ENCODE results near the gene MAP1B. TPM values are rescaled to one million over a fixed set of nuclear protein-coding genes. Genes with fewer than 3 reads are reported as not detected.

MAP1B gene
- total and polyA plus RNA-seq, 9 of the 15 experiments (the other 6 are each of a cell fraction or from before 2014, with no cell fraction given), result 5.2 to 66.1 (median 17.3) TPM

DNA sequence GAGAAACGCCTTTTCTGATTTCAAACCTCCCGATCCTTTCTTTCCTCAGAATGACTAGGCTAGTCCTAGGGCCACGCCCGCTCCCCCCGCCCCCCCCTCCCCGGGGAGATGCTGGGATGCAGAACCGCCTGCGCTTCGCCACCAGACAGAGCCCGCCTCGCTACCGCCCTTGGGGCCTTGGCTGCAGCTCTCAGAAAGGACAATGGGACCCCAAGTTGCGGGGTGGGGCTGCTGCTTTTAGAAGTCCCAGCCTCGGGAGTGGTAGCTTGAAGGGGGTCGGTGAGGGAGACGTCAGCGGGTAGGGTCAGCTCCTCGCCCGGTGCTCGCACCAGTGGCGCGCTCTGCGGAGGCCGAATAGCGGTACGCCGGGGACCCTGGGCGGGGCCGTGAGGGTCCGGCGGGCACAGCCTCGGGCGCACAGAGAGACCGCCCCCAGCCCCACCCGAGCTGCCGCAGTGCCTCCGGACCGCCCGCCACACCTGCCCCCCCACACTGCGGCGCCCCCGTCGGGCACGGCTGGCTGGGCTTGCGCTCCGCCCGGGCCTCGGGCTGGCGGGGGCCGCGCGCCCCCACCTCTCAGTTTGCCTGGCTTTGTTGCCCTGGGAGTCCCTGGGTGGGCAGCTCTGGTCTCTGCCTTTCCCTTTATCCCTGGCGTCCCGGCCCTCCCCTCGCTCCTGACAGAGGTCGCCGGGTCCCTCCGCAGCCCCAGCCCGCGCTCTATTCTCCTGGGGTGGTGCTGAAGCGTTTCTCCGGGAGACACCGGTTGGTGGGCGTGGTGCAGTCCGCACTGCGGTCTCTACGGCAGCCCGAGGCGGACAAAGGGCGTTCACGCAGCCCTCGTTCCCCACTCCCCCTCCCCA is 1.2 kb downstream of the MAP1B start (continued):
- TF ChIP-seq, protein P1, sequence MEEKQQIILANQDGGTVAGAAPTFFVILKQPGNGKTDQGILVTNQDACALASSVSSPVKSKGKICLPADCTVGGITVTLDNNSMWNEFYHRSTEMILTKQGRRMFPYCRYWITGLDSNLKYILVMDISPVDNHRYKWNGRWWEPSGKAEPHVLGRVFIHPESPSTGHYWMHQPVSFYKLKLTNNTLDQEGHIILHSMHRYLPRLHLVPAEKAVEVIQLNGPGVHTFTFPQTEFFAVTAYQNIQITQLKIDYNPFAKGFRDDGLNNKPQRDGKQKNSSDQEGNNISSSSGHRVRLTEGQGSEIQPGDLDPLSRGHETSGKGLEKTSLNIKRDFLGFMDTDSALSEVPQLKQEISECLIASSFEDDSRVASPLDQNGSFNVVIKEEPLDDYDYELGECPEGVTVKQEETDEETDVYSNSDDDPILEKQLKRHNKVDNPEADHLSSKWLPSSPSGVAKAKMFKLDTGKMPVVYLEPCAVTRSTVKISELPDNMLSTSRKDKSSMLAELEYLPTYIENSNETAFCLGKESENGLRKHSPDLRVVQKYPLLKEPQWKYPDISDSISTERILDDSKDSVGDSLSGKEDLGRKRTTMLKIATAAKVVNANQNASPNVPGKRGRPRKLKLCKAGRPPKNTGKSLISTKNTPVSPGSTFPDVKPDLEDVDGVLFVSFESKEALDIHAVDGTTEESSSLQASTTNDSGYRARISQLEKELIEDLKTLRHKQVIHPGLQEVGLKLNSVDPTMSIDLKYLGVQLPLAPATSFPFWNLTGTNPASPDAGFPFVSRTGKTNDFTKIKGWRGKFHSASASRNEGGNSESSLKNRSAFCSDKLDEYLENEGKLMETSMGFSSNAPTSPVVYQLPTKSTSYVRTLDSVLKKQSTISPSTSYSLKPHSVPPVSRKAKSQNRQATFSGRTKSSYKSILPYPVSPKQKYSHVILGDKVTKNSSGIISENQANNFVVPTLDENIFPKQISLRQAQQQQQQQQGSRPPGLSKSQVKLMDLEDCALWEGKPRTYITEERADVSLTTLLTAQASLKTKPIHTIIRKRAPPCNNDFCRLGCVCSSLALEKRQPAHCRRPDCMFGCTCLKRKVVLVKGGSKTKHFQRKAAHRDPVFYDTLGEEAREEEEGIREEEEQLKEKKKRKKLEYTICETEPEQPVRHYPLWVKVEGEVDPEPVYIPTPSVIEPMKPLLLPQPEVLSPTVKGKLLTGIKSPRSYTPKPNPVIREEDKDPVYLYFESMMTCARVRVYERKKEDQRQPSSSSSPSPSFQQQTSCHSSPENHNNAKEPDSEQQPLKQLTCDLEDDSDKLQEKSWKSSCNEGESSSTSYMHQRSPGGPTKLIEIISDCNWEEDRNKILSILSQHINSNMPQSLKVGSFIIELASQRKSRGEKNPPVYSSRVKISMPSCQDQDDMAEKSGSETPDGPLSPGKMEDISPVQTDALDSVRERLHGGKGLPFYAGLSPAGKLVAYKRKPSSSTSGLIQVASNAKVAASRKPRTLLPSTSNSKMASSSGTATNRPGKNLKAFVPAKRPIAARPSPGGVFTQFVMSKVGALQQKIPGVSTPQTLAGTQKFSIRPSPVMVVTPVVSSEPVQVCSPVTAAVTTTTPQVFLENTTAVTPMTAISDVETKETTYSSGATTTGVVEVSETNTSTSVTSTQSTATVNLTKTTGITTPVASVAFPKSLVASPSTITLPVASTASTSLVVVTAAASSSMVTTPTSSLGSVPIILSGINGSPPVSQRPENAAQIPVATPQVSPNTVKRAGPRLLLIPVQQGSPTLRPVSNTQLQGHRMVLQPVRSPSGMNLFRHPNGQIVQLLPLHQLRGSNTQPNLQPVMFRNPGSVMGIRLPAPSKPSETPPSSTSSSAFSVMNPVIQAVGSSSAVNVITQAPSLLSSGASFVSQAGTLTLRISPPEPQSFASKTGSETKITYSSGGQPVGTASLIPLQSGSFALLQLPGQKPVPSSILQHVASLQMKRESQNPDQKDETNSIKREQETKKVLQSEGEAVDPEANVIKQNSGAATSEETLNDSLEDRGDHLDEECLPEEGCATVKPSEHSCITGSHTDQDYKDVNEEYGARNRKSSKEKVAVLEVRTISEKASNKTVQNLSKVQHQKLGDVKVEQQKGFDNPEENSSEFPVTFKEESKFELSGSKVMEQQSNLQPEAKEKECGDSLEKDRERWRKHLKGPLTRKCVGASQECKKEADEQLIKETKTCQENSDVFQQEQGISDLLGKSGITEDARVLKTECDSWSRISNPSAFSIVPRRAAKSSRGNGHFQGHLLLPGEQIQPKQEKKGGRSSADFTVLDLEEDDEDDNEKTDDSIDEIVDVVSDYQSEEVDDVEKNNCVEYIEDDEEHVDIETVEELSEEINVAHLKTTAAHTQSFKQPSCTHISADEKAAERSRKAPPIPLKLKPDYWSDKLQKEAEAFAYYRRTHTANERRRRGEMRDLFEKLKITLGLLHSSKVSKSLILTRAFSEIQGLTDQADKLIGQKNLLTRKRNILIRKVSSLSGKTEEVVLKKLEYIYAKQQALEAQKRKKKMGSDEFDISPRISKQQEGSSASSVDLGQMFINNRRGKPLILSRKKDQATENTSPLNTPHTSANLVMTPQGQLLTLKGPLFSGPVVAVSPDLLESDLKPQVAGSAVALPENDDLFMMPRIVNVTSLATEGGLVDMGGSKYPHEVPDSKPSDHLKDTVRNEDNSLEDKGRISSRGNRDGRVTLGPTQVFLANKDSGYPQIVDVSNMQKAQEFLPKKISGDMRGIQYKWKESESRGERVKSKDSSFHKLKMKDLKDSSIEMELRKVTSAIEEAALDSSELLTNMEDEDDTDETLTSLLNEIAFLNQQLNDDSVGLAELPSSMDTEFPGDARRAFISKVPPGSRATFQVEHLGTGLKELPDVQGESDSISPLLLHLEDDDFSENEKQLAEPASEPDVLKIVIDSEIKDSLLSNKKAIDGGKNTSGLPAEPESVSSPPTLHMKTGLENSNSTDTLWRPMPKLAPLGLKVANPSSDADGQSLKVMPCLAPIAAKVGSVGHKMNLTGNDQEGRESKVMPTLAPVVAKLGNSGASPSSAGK (IDR thresholded peaks at IDR 0.05), result no peak
- peak; percentile 59 for TF ChIP-seq TAF1 (IDR thresholded peaks at IDR 0.05; ENCODE audit: control insufficient read depth, extremely low read depth, insufficient read depth, low read length, severe bottlenecking)
- no peak for TF ChIP-seq BCOR (IDR thresholded peaks at IDR 0.05)
- TF ChIP-seq PRMT5 (CRISPR knock-in tag; IDR thresholded peaks at IDR 0.05), result no peak
- no peak for TF ChIP-seq PHTF2 (CRISPR knock-in tag; IDR thresholded peaks at IDR 0.05)
- no peak for TF ChIP-seq ARHGAP35 (IDR thresholded peaks at IDR 0.05; ENCODE audit: partially characterized antibody)
- no peak for TF ChIP-seq CC2D1A (IDR thresholded peaks at IDR 0.05)
- no peak for TF ChIP-seq HDAC2 (IDR thresholded peaks at IDR 0.05)
- TF ChIP-seq, protein P2, sequence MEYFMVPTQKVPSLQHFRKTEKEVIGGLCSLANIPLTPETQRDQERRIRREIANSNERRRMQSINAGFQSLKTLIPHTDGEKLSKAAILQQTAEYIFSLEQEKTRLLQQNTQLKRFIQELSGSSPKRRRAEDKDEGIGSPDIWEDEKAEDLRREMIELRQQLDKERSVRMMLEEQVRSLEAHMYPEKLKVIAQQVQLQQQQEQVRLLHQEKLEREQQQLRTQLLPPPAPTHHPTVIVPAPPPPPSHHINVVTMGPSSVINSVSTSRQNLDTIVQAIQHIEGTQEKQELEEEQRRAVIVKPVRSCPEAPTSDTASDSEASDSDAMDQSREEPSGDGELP (CRISPR knock-in tag; IDR thresholded peaks at IDR 0.05; ENCODE audit: borderline replicate concordance), result 0 out of 2 replicates have a peak, but pooled peaks have one; percentile 31
- TF ChIP-seq HNRNPLL (IDR thresholded peaks at IDR 0.05; ENCODE audit: low read depth, low read length, poor library complexity, severe bottlenecking), result peak; percentile 64
- TF ChIP-seq ZNF212 (CRISPR knock-in tag; IDR thresholded peaks at IDR 0.05), result no peak
- TF ChIP-seq, protein P3, sequence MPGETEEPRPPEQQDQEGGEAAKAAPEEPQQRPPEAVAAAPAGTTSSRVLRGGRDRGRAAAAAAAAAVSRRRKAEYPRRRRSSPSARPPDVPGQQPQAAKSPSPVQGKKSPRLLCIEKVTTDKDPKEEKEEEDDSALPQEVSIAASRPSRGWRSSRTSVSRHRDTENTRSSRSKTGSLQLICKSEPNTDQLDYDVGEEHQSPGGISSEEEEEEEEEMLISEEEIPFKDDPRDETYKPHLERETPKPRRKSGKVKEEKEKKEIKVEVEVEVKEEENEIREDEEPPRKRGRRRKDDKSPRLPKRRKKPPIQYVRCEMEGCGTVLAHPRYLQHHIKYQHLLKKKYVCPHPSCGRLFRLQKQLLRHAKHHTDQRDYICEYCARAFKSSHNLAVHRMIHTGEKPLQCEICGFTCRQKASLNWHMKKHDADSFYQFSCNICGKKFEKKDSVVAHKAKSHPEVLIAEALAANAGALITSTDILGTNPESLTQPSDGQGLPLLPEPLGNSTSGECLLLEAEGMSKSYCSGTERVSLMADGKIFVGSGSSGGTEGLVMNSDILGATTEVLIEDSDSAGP (CRISPR knock-in tag; IDR thresholded peaks at IDR 0.05), result peak; percentile 73; the same call in 1 of the 2 replicates
- TF ChIP-seq NONO (IDR thresholded peaks at IDR 0.05; ENCODE audit: low read depth in 2 of 2, low read length in 1 of 2), result 0 out of 4 replicates have a peak, but pooled peaks of 1 of the 2 experiments have one; percentile 8

Data from K562 (cell line).